GM23338 (cell line): ENCODE measurements around the gene FEZF1. TPM values are rescaled to one million over a fixed set of nuclear protein-coding genes. Genes with fewer than 3 reads are reported as not detected.

Experiments used
- ATAC-seq: fragments of 200-7000 bp; cut with Tn5 transposase; 3 replicates; pipeline ENCODE4 v1.9.1; 2020
- DNase-seq: peaks from one replicate; pipeline ENCODE4 v3.0.0-alpha.2; 2015; ENCODE audit warnings: low spot score
- H2AFZ ChIP-seq: fragments of 200-600 bp; sonication (generic); 2 replicates; pipeline ENCODE4 v1.8.0; 2016; ENCODE audit warnings: antibody characterized with exemption, mild to moderate bottlenecking, moderate library complexity
- H3F3A ChIP-seq: fragments of 200-600 bp; sonication (generic); replicated peaks from 2 replicates; pipeline ENCODE4 v1.8.0; 2017; ENCODE audit warnings: antibody characterized with exemption, mixed run types, low read depth
- H3K27ac ChIP-seq: fragments of 200-600 bp; sonication (generic); 2 replicates; pipeline ENCODE4 v1.6.1; 2016; ENCODE audit warnings: low read depth
- H3K27me3 ChIP-seq: fragments of 200-600 bp; sonication (generic); 2 replicates; pipeline ENCODE4 v1.8.0; 2016; ENCODE audit warnings: mild to moderate bottlenecking, mixed run types, moderate library complexity; ENCODE audit not compliant: insufficient read depth
- H3K36me3 ChIP-seq: fragments of 200-600 bp; sonication (generic); 2 replicates; pipeline ENCODE4 v1.8.0; 2016; ENCODE audit warnings: mild to moderate bottlenecking; ENCODE audit not compliant: insufficient read depth
- H3K4me1 ChIP-seq: fragments of 200-600 bp; sonication (generic); 2 replicates; pipeline ENCODE4 v1.8.0; 2016; ENCODE audit warnings: mild to moderate bottlenecking, moderate library complexity; ENCODE audit not compliant: insufficient read depth
- H3K4me2 ChIP-seq: fragments of 200-600 bp; sonication (generic); 2 replicates; pipeline ENCODE4 v1.7.1; 2017; ENCODE audit warnings: mixed run types
- H3K4me3 ChIP-seq: fragments of 200-600 bp; sonication (generic); 2 replicates; pipeline ENCODE4 v1.6.1; 2016; ENCODE audit warnings: mixed run types
- H3K79me2 ChIP-seq: fragments of 200-600 bp; sonication (generic); replicated peaks from 2 replicates; pipeline ENCODE4 v1.8.0; 2017; ENCODE audit warnings: mild to moderate bottlenecking; ENCODE audit not compliant: insufficient read depth
- H3K9me2 ChIP-seq: fragments of 200-600 bp; sonication (generic); 2 replicates; pipeline ENCODE4 v1.8.0; 2017; ENCODE audit not compliant: insufficient read depth
- H4K20me1 ChIP-seq: fragments of 200-600 bp; sonication (generic); replicated peaks from 2 replicates; pipeline ENCODE4 v1.8.0; 2017; ENCODE audit warnings: mild to moderate bottlenecking; ENCODE audit not compliant: insufficient read depth
- H3K27ac Mint-ChIP-seq: 2 replicates; pipeline ENCODE4 v1.8.0; 2020; ENCODE audit warnings: inconsistent platforms, mild to moderate bottlenecking, moderate library complexity, mixed read lengths
- H3K27me3 Mint-ChIP-seq: 3 replicates; pipeline ENCODE4 v1.8.0; 2022; ENCODE audit warnings: low read depth, mild to moderate bottlenecking, moderate library complexity, mixed read lengths, inconsistent platforms; ENCODE audit not compliant: insufficient read depth, poor library complexity
- H3K36me3 Mint-ChIP-seq: 3 replicates; pipeline ENCODE4 v1.8.0; 2021; ENCODE audit warnings: low read depth, mild to moderate bottlenecking, inconsistent platforms, moderate library complexity, mixed read lengths
- H3K4me1 Mint-ChIP-seq: 3 replicates; pipeline ENCODE4 v1.8.0; 2020; ENCODE audit warnings: mild to moderate bottlenecking, inconsistent platforms, mixed read lengths
- H3K4me3 Mint-ChIP-seq: 3 replicates; pipeline ENCODE4 v1.8.0; 2021; ENCODE audit warnings: moderate library complexity, mild to moderate bottlenecking, inconsistent platforms, mixed read lengths
- H3K9me3 Mint-ChIP-seq: 3 replicates; pipeline ENCODE4 v1.8.0; 2020; ENCODE audit warnings: moderate library complexity, mild to moderate bottlenecking, inconsistent platforms, mixed read lengths
- CREB1 ChIP-seq: fragments of 250-450 bp; sonication (Bioruptor Pico); IDR thresholded peaks from 2 replicates; pipeline ENCODE4 v1.5.0; 2020; ENCODE audit warnings: low read depth, mild to moderate bottlenecking, moderate library complexity
- EZH2 ChIP-seq: fragments of 200-600 bp; sonication (generic); IDR thresholded peaks from one replicate; pipeline ENCODE4 v1.8.0; 2017; ENCODE audit warnings: antibody characterized with exemption, mild to moderate bottlenecking, low read depth; ENCODE audit not compliant: unreplicated experiment
- EZH2phosphoT487 ChIP-seq: fragments of 200-600 bp; sonication (generic); IDR thresholded peaks from one replicate; pipeline ENCODE4 v1.8.1; 2018; ENCODE audit warnings: antibody characterized with exemption; ENCODE audit not compliant: unreplicated experiment
- JUNB ChIP-seq: IDR thresholded peaks from one replicate; pipeline ENCODE4 v1.6.1; 2016; ENCODE audit warnings: antibody characterized with exemption; ENCODE audit not compliant: unreplicated experiment
- NANOG ChIP-seq: IDR thresholded peaks from 2 replicates; pipeline ENCODE4 v1.6.1; 2016; ENCODE audit warnings: antibody characterized with exemption, borderline replicate concordance
- POLR2AphosphoS5 ChIP-seq: IDR thresholded peaks from 2 replicates; pipeline ENCODE4 v1.6.1; 2016; ENCODE audit warnings: antibody characterized with exemption, low read depth
- REST ChIP-seq: IDR thresholded peaks from one replicate; pipeline ENCODE4 v1.6.1; 2018; ENCODE audit warnings: antibody characterized with exemption; ENCODE audit not compliant: unreplicated experiment
- STAT1 ChIP-seq: IDR thresholded peaks from one replicate; pipeline ENCODE4 v1.6.1; 2016; ENCODE audit warnings: antibody characterized with exemption; ENCODE audit not compliant: unreplicated experiment
- ZNF114 ChIP-seq: fragments of 250-450 bp; sonication (Bioruptor Pico); IDR thresholded peaks from 2 replicates; pipeline ENCODE4 v1.5.0; 2020; ENCODE audit warnings: mild to moderate bottlenecking, moderate library complexity
- ZNF331 ChIP-seq: fragments of 250-450 bp; sonication (Bioruptor Pico); IDR thresholded peaks from 2 replicates; pipeline ENCODE4 v1.5.0; 2020; ENCODE audit warnings: low read depth, mild to moderate bottlenecking, moderate library complexity
- polyA plus RNA-seq: library from polyadenylated mRNA; unstranded; fragments of >200 nt; fragmentation: Nextera tagmentation; extraction: Ambion mirVana; gene quantifications from 2 replicates; pipeline ENCODE4 v1.2.1, GENCODE V29; 2016
- total RNA-seq: library from RNA; depleted of rRNA; stranded (reverse); fragments of >200 nt; shearing (Covaris generic); gene quantifications from 2 replicates; pipeline ENCODE4 v1.2.3, GENCODE V29; 2014
- TF ChIP-seq, protein P1 (sequence below): fragments of 250-450 bp; sonication (Bioruptor Pico); IDR thresholded peaks from 2 replicates; pipeline ENCODE4 v1.5.0; 2020; ENCODE audit warnings: mild to moderate bottlenecking, moderate library complexity
- TF ChIP-seq, protein P2 (sequence below), 2 experiments: fragments of 200-600 bp in 1 of 2; sonication (generic) in 1 of 2; conservative IDR thresholded peaks; 2 replicates each; pipeline versions ENCODE4 v1.5.1 to v1.6.1; 2016 to 2017; ENCODE audit warnings: antibody characterized with exemption in 2 of 2, low read depth in 2 of 2, mild to moderate bottlenecking in 2 of 2, moderate library complexity in 1 of 2
- TF ChIP-seq, protein P3 (sequence below): IDR thresholded peaks from 2 replicates; pipeline ENCODE4 v1.6.1; 2016; ENCODE audit warnings: antibody characterized with exemption

The FEZF1 gene
- total and polyA plus RNA-seq, 2 experiments from 2014 or later: 1.0 to 2.3 TPM

- Mint-ChIP-seq H3K4me1 (peaks cover 42% of the 10 kb centered on the region), H3K4me3 (no peak overlapping the region), H3K36me3 (no peaks in the 10 kb centered on the region), H3K27me3 (no peaks in the 10 kb centered on the region), H3K27ac (no peak overlapping the region), H3K9me3 (no peaks in the 10 kb centered on the region)
- no peak overlapping the region for H2AFZ ChIP-seq
- no peaks in the 10 kb centered on the region for H3K27me3 ChIP-seq
- no peaks in the 10 kb centered on the region for H3K9me2 ChIP-seq
- H3K27ac ChIP-seq: 0 out of 2 replicates have a peak overlapping the region, but pooled peaks have one; percentile 13
- TF ChIP-seq, protein P1, sequence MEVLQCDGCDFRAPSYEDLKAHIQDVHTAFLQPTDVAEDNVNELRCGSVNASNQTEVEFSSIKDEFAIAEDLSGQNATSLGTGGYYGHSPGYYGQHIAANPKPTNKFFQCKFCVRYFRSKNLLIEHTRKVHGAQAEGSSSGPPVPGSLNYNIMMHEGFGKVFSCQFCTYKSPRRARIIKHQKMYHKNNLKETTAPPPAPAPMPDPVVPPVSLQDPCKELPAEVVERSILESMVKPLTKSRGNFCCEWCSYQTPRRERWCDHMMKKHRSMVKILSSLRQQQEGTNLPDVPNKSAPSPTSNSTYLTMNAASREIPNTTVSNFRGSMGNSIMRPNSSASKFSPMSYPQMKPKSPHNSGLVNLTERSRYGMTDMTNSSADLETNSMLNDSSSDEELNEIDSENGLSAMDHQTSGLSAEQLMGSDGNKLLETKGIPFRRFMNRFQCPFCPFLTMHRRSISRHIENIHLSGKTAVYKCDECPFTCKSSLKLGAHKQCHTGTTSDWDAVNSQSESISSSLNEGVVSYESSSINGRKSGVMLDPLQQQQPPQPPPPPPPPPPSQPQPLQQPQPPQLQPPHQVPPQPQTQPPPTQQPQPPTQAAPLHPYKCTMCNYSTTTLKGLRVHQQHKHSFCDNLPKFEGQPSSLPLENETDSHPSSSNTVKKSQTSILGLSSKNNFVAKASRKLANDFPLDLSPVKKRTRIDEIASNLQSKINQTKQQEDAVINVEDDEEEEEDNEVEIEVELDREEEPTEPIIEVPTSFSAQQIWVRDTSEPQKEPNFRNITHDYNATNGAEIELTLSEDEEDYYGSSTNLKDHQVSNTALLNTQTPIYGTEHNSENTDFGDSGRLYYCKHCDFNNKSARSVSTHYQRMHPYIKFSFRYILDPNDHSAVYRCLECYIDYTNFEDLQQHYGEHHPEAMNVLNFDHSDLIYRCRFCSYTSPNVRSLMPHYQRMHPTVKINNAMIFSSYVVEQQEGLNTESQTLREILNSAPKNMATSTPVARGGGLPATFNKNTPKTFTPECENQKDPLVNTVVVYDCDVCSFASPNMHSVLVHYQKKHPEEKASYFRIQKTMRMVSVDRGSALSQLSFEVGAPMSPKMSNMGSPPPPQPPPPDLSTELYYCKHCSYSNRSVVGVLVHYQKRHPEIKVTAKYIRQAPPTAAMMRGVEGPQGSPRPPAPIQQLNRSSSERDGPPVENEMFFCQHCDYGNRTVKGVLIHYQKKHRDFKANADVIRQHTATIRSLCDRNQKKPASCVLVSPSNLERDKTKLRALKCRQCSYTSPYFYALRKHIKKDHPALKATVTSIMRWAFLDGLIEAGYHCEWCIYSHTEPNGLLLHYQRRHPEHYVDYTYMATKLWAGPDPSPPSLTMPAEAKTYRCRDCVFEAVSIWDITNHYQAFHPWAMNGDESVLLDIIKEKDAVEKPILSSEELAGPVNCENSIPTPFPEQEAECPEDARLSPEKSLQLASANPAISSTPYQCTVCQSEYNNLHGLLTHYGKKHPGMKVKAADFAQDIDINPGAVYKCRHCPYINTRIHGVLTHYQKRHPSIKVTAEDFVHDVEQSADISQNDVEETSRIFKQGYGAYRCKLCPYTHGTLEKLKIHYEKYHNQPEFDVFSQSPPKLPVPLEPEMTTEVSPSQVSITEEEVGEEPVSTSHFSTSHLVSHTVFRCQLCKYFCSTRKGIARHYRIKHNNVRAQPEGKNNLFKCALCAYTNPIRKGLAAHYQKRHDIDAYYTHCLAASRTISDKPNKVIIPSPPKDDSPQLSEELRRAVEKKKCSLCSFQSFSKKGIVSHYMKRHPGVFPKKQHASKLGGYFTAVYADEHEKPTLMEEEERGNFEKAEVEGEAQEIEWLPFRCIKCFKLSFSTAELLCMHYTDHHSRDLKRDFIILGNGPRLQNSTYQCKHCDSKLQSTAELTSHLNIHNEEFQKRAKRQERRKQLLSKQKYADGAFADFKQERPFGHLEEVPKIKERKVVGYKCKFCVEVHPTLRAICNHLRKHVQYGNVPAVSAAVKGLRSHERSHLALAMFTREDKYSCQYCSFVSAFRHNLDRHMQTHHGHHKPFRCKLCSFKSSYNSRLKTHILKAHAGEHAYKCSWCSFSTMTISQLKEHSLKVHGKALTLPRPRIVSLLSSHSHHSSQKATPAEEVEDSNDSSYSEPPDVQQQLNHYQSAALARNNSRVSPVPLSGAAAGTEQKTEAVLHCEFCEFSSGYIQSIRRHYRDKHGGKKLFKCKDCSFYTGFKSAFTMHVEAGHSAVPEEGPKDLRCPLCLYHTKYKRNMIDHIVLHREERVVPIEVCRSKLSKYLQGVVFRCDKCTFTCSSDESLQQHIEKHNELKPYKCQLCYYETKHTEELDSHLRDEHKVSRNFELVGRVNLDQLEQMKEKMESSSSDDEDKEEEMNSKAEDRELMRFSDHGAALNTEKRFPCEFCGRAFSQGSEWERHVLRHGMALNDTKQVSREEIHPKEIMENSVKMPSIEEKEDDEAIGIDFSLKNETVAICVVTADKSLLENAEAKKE (CRISPR knock-in tag): no peak
- TF ChIP-seq, protein P2, sequence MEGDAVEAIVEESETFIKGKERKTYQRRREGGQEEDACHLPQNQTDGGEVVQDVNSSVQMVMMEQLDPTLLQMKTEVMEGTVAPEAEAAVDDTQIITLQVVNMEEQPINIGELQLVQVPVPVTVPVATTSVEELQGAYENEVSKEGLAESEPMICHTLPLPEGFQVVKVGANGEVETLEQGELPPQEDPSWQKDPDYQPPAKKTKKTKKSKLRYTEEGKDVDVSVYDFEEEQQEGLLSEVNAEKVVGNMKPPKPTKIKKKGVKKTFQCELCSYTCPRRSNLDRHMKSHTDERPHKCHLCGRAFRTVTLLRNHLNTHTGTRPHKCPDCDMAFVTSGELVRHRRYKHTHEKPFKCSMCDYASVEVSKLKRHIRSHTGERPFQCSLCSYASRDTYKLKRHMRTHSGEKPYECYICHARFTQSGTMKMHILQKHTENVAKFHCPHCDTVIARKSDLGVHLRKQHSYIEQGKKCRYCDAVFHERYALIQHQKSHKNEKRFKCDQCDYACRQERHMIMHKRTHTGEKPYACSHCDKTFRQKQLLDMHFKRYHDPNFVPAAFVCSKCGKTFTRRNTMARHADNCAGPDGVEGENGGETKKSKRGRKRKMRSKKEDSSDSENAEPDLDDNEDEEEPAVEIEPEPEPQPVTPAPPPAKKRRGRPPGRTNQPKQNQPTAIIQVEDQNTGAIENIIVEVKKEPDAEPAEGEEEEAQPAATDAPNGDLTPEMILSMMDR (conservative IDR thresholded peaks at IDR 0.05; ENCODE audit: low read depth in 2 of 2): no peak
- TF ChIP-seq NANOG (no peak), STAT1 (no peak), POLR2AphosphoS5 (no peak), ZNF331 (CRISPR knock-in tag) (no peak), CREB1 (CRISPR knock-in tag) (no peak), JUNB (no peak), EZH2phosphoT487 (no peak), REST (no peak), ZNF114 (CRISPR knock-in tag) (no peak), EZH2 (no peak)
- TF ChIP-seq, protein P3, sequence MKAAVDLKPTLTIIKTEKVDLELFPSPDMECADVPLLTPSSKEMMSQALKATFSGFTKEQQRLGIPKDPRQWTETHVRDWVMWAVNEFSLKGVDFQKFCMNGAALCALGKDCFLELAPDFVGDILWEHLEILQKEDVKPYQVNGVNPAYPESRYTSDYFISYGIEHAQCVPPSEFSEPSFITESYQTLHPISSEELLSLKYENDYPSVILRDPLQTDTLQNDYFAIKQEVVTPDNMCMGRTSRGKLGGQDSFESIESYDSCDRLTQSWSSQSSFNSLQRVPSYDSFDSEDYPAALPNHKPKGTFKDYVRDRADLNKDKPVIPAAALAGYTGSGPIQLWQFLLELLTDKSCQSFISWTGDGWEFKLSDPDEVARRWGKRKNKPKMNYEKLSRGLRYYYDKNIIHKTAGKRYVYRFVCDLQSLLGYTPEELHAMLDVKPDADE: no peak
- no peak for ATAC-seq
- no peaks in the 10 kb centered on the region for H3K36me3 ChIP-seq
- no peaks in the 10 kb centered on the region; the same call in 1 of the 2 replicates for H3F3A ChIP-seq
- peaks cover 49% of the 10 kb centered on the region for H3K4me1 ChIP-seq
- no peak overlapping the region for H3K4me3 ChIP-seq
- H4K20me1 ChIP-seq: no peaks in the 10 kb centered on the region
- H3K79me2 ChIP-seq: no peaks in the 10 kb centered on the region
- peak overlapping the region; percentile 8 for H3K4me2 ChIP-seq
- peak; percentile 20 for DNase-seq
These were observed 23.4 kb upstream of the FEZF1 start for GRCh38 chr7:122327969-122328368.
